HK-2 (cell line): Measurements from ENCODE around the gene TMEM252.

Experiments
- DNase-seq: peaks from one replicate; pipeline ENCODE4 v3.0.0-alpha.2; 2018; ENCODE audit not compliant: unreplicated experiment

The TMEM252 gene

DNA sequence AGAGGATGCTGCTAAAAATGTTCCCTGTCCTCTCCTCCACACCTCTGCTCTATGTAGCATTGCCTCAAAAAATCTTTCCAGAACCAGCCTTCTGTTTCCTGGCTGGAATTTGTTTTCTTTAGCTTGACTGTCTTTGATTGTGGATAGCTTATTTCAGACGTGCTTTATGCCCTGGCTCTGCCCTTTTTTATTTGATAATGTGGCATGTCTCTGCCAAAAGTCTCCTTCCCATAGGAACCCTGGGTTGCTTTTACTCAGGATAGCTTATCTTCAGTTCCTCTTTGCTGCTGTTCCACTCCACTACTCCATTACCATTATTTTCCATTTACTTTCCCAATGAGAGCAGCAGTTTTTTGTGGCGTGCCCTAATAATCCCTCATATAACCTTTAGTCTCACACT lies 885 bp upstream of the TMEM252 start:
- no peak for DNase-seq

DNA sequence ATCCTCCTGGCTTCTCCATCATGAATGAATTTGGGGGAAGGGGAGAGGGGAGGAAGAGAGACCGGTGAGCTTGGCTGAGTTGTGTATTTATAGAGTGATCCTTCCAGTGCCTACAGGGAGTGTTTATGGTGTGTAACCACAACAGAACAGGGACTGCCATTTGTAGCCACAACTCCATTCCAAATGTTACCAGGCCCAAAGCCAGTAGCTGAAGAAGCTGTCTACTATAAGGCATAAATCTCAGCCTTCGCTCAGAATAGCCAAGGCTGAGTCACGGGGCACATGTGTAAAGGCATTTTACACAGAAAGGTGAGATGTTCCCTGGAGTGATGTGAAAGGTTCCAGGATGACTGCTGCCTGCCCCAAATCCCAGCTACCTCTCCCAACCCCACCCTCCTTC lies 2.5 kb downstream of the TMEM252 start:
- DNase-seq, result no peak

GRCh38 chr9:68537616-68537880 lies 3.1 kb downstream of the TMEM252 start:
- no peak for DNase-seq

GRCh38 chr9:68536876-68537615 lies 3.6 kb downstream of the TMEM252 start:
- DNase-seq, result no peak

GRCh38 chr9:68533678-68534077 lies 7.0 kb downstream of the TMEM252 start:
- no peak for DNase-seq

DNA sequence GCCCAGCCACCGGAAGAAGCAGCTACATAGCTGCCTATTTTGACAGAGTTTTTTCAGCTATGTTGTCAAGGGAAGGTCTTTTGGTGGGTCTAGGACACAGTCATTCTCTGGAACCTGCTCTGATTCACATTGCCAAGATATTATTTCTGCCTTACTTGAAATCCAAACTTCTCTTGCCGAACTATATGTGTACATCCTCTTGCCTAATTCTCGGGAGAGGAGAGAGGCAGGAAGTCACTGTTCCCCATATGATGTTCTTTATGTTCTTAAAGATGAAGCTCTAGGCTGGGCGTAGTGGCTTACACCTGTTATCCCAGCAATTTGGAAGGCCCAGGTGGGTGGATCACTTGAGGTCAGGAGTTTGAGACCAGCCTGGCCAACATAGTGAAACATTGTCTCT lies 8.6 kb downstream of the TMEM252 start:
- DNase-seq, result no peak

GRCh38 chr9:68530618-68531017 lies 10.1 kb downstream of the TMEM252 start:
- no peak for DNase-seq

DNA sequence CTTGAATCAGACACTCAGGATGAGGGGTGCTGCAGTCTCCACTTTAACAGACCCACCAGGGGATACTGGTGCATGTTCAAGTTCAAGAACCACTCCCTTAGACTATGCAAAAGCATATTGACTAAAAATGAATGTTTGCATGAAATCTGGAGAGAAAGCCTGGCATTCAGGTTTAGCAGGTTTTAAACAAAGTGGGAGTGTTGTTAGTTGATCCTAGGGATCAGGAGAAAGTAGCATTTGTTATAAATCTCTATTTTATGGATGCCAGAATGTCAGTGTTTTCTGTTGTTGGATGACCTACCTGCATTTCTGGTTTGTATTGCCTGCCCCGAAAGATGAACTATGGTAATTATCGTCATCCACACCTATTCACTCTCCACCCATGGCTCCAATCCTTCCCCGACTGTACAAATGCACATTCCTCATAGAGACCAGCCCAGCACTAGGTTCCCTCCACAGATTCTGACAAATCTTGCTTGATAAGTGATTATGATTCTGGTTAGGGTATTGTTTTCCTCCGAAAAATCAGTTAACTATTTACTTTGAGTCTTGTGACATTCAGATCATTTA lies 17.2 kb downstream of the TMEM252 start:
- no peak for DNase-seq

- no peak for DNase-seq
Measured at GRCh38 chr9:68522954-68523353, 17.7 kb downstream of the TMEM252 start.

DNA sequence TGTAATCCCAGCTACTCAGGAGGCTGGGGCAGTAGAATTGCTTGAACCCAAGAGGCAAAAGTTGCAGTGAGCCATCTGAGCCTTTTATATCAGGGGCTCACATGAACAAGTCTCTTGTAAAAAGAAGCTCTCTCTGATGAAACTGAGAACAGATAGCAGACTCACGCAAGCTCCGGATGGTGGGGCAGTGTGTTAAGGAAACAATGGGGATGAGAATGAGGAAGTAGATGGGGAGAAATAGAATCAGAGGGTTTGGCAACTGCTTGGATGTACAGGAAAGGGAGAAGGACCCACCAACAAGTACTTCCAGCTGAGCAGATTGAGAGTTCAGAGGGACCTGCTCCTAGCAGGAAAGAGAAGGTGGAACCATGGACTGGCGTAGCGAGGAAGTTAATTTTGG lies 18.6 kb downstream of the TMEM252 start:
- DNase-seq, result no peak

DNA sequence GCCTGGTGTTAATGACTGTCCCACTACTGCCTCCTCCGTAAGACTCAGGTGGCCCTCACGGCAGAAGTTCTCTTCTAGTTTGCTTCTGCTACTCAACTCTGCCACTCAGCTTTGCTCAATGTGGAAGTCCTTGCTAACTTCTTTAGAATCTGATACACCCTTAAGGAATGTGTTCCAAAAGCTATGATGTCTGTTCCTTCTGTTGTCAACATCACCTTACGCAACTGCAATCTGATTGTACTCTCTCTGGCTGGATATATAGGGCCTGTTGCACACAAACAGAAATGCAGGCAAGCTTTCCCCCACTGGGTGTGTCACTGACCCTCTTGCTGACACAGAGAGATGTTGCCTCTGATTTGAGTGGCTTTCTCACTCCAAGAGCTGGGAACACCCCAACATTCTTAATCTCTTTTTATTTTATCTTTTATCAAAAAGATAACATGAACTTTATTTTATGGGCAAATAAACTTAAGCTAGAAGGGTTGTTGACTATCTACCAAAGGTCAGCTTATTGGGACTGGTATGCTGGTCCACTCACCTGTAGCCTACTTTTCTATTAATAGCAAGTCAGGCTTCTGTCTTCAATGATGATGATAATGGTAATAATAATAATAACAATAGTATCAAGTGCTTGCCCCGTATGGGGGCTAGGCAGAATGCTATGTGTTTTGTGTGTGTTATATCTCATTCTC lies 25.2 kb downstream of the TMEM252 start:
- DNase-seq, result no peak

GRCh38 chr9:68513981-68514380 lies 26.7 kb downstream of the TMEM252 start:
- no peak for DNase-seq

- no peak for DNase-seq
Measured at GRCh38 chr9:68513385-68513784, 27.3 kb downstream of the TMEM252 start.

- DNase-seq, result no peak
Measured at GRCh38 chr9:68509689-68510088, 31.0 kb downstream of the TMEM252 start.

DNA sequence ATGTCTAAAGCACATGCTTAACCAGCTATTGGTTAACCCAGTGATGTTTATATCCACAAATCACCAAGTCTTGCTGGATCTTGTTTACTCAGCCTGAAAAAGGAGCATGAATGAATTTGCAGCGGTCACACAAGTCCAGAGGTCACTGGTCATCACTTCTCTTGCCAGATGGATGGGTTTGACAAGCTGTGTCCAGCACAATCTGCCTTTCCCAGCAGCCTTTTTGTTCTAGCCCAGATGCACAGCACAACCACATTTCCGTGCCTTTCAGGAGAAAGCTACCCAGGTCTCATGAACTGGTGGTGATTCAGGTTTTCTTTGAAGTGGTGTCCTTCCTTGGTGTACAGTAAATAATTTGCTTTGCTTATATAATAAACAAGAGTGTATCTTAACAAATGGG lies 32.1 kb downstream of the TMEM252 start:
- no peak for DNase-seq

- DNase-seq, result no peak
Measured at GRCh38 chr9:68507806-68508145, 32.9 kb downstream of the TMEM252 start.

DNA sequence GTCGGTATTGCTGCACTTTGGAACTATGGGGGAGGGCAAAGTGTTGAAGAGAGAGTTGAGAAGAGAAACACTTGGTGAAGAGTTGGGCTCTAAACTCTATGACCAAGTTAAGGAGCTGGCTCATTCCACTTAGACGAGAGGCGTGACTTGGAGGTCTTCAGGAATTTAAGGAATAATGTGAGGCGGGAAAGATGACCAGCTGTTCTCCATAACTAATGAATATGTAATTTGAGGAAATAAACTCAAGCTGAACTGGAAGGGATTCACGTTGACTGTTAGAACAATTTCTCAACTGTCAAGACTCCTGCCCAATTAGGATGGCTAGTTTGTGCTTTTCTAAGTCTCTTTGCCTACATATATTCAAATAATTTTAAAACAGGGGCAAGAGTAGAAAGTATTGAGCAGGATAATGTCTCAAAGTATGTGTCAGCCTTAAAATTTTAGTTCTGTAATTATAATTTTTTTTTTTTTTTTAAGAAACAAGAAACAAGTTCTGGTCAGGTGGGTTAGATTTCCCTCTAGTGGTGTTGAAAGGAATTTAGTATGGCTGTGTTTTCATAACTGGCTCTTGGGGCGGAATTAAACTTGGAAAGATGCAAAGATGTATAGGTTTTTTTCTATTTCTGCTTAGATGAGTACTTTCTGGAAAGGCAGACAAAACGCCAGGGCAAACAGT lies 33.4 kb downstream of the TMEM252 start:
- DNase-seq, result no peak

- no peak for DNase-seq
Measured at GRCh38 chr9:68506551-68506950, 34.1 kb downstream of the TMEM252 start.

DNA sequence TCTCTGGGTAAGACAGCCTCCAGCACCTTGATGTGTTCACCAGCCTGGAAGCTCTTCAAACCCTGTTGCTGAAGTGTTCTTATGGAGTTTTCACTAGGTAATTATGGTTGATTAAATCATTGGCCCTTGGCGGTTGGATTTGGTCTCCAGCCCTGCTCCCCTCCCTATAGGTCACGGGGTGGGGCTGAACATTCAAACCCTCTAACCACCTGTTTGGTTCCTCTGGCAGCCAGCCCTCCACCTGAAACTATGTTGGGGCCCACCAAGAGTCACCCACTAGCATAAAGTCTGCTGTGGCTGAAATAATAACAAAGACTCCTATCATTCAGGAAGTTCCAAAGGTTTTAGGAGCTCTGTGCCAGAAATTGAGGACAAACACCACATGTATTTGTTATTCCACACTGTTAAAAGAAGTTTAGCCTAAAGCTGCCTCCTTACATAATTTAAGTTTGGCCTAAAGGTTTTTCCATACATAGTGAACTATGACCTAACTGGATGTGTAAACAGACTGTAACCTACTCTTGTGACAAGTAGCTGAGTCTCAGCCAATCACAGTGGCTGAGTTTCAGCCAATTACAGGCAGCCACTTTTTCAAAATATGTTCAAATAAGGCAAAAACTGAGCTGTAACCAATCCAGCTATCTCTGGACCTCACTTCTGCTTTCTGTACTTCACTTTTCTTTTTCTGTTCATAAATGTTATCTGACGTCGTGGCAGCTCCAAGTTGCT lies 34.8 kb downstream of the TMEM252 start:
- DNase-seq, result no peak

DNA sequence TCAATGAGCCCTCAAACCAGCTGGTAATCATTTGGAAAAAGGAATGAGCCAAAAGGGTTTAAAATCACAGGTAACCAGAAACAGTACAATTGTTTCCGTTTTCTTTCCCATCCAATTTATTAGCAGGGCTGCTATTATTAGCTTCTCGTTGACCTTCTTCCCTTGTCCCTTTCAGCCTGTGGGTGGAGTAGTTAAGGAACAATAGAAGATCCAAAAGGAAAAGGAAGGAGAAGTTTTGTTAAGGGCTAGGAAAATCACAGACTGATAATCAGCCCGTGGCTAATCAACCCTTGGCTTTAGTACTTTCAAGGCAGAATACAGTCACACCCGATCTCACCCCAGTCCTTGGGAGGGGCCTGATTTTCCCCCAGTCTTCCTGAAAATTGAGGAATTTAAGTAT lies 38.4 kb downstream of the TMEM252 start:
- DNase-seq, result no peak

- peak; percentile 0 for DNase-seq
Measured at GRCh38 chr9:68500457-68501381, 40.0 kb downstream of the TMEM252 start.
